Measurements from ENCODE around the gene SLC25A47.

SLC25A47 gene

DNA sequence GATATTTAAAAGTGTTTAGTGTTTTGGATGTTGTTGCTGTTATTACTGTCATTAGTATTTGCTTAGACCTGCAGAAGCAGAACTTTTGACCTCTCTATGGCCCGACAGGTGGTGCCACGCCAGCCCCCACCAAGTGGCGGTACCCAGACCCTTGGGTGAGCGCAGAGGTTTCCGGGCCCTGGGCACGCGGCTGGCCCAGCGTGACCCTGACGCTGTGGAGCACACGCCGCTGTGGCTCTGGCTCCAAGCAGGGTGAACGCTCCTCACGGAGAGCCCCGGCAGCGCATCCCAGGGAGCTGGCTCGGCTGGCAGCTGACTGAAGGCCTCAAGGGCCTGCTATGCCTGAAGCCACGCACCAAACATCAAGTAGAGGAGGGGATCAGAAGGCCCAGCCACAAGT lies 22.6 kb downstream of the SLC25A47 start:
- H3K4me3 ChIP-seq (ENCODE audit: low read depth, low read length) = no peak overlapping the region

DNA sequence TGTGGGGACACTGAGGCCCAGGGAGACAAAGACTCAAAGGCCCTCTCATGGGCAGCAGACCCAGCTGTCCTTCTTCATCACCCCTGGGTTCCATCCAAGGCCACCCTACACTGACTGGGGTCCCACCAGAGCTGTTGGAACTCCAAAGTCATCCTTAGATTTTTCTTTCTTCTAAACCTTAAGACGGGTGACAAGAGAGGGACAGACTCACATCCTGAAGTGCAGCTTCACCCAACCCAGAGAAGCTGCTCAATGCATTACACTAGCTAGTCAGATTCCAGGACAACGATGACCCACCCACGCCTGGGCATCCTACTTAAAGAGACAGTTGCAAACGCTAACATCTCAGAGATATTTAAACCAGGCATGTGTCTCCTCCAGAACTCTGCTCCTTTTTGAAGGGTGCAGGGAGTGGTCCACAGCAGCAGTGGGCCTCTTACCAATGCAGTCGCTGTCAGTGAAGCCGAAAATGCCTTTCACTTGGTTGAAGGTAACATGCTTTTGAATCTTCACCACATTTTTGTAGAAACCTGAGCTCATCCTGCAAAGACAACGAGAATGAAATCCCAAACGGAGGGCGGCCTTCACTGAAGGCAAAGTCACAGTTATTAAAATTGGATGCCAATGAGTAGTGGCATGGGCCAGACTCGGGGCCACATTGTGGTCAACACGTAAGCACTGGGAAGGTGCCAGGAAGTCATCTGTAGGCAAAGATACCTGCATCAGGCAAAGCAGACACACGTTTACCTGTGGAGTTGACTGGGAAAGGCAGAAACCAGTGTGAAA lies 23.4 kb downstream of the SLC25A47 start:
- Histone ChIP-seq H3K4me3 (ENCODE audit: low read depth, low read length) (no peak overlapping the region), H3K36me3 (peaks cover 31% of the 10 kb centered on the region), H3K27me3 (ENCODE audit: insufficient read depth, low read depth, severe bottlenecking) (no peaks in the 10 kb centered on the region), H3K27ac (peak overlapping the region; percentile 38; the same call in 1 of the 2 replicates), H3K9me3 (ENCODE audit: severe bottlenecking) (no peaks in the 10 kb centered on the region)
- TF ChIP-seq, protein P1, sequence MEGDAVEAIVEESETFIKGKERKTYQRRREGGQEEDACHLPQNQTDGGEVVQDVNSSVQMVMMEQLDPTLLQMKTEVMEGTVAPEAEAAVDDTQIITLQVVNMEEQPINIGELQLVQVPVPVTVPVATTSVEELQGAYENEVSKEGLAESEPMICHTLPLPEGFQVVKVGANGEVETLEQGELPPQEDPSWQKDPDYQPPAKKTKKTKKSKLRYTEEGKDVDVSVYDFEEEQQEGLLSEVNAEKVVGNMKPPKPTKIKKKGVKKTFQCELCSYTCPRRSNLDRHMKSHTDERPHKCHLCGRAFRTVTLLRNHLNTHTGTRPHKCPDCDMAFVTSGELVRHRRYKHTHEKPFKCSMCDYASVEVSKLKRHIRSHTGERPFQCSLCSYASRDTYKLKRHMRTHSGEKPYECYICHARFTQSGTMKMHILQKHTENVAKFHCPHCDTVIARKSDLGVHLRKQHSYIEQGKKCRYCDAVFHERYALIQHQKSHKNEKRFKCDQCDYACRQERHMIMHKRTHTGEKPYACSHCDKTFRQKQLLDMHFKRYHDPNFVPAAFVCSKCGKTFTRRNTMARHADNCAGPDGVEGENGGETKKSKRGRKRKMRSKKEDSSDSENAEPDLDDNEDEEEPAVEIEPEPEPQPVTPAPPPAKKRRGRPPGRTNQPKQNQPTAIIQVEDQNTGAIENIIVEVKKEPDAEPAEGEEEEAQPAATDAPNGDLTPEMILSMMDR (IDR thresholded peaks at IDR 0.05; ENCODE audit: low read depth, low read length) = no peak
- DNase-seq = no peak

More for the DNA sequence above, 22.6 kb downstream of the SLC25A47 start:
- Histone ChIP-seq H3K27me3 (ENCODE audit: insufficient read depth, low read depth, severe bottlenecking) (no peaks in the 10 kb centered on the region), H3K9me3 (ENCODE audit: severe bottlenecking) (no peaks in the 10 kb centered on the region), H3K27ac (peak overlapping the region; percentile 75), H3K36me3 (peaks cover 30% of the 10 kb centered on the region)
- no peak for DNase-seq
- TF ChIP-seq, protein P1 (IDR thresholded peaks at IDR 0.05; ENCODE audit: low read depth, low read length) = no peak

DNA sequence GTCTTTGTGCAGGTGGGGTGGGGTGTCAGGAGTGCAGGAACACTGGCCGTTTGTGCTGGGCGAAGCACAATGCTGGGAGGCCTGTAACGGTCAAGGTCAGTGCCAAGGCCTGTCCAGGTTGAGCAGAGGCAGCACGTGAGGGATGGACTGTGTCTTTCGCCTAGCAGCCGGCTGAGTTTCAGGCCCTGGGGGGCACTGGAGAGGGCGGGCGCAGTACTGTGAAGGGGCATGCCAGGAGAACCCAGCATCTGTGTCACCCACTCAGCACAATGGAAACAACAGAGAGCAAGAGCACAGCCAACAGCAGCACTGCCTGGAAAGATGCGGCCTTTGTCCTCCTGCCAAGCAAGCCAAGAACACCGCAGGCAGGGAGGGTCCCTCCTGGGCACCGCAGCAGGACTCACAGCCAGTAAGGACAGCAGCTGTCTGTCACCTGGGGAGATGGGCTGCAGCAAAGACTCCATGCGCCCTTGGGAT lies 25.2 kb downstream of the SLC25A47 start:
- H3K9me3 ChIP-seq (ENCODE audit: severe bottlenecking) = no peaks in the 10 kb centered on the region
- no peak overlapping the region for H3K4me3 ChIP-seq (ENCODE audit: low read depth, low read length)
- TF ChIP-seq, protein P1 (IDR thresholded peaks at IDR 0.05; ENCODE audit: low read depth, low read length) = no peak
- H3K27me3 ChIP-seq (ENCODE audit: insufficient read depth, low read depth, severe bottlenecking) = no peaks in the 10 kb centered on the region
- peaks cover 37% of the 10 kb centered on the region for H3K36me3 ChIP-seq
- no peak overlapping the region for H3K27ac ChIP-seq
- DNase-seq = no peak

DNA sequence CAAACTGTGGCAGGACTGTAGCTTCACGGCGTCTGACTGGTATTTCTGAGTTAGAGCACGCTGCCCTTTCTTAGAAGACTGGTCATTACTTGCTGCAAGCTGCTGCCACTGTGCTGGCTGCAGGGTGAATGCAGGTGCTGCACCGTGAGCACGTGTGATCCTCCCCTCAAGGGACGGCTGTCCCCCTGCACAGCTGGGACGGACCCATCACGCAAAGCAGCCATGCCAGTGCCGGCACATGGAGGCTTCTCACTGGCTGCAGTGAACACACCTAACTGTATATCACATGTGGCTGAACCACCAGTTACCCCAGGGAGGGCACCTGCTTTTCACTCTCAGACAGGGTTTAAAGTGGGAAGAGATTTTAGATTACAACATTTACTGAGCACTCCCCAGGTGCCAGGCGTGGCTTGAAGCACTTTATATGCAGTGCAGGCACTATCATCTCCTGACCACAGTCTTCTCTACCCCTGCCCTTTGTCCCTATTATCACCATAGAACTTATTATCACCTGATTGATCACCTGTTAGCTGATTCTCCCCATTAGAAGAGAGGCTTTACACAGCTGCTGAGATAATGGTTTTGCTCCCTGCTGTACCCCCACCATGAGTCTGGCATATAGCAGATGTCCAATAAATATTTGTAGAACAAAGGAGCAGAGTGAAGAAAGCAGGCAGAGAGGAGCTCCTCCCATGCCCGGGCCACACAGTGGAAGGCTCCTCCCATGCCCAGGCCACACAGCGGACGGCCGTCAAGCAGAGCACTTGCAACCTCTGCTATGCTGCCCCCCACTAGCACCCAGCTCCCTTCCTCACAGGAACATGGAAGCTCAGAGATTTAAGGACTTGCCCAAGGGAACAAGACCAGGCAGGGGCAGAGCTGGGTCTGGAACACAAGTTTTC lies 25.9 kb downstream of the SLC25A47 start:
- no peak overlapping the region for H3K27ac ChIP-seq
- TF ChIP-seq, protein P1 (IDR thresholded peaks at IDR 0.05; ENCODE audit: low read depth, low read length) = no peak
- no peak for DNase-seq
- H3K9me3 ChIP-seq (ENCODE audit: severe bottlenecking) = no peaks in the 10 kb centered on the region
- H3K36me3 ChIP-seq = peaks cover 44% of the 10 kb centered on the region
- no peak overlapping the region for H3K4me3 ChIP-seq (ENCODE audit: low read depth, low read length)
- no peaks in the 10 kb centered on the region for H3K27me3 ChIP-seq (ENCODE audit: insufficient read depth, low read depth, severe bottlenecking)

DNA sequence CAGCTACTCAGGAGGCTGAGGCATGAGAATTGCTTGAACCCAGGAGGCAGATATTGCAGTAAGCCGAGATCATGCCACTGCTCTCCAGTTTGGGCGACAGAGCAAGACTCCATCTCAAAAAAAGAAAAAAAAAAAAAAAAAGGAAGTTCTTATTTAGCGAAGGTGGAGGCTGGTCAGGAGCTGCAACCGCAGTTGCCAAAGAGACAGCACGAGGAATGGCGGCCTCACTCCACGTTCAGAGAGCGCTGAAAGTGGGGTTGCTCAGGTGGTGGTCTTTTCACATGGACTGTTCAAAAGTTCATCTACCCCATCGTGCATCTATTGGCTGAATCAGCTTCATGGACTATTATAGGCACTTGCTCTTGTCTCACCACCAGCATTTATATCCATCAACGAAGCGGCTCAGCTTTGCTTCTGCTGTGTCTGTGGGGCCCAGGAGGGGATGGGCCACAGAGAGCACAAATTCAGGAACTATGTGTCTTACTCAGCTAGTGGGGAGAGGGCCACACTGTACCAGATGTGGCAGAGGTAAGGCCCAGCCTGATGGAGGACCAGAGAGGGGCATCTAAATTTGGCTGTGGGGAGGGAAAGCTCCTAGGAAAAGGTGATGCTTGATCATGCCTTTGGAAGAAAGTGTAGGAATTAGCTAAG lies 27.3 kb downstream of the SLC25A47 start:
- TF ChIP-seq, protein P1 (IDR thresholded peaks at IDR 0.05; ENCODE audit: low read depth, low read length) = no peak
- H3K27me3 ChIP-seq (ENCODE audit: insufficient read depth, low read depth, severe bottlenecking) = no peaks in the 10 kb centered on the region
- H3K27ac ChIP-seq = no peak overlapping the region
- no peak for DNase-seq
- H3K4me3 ChIP-seq (ENCODE audit: low read depth, low read length) = no peak overlapping the region
- H3K36me3 ChIP-seq = peaks cover 52% of the 10 kb centered on the region
- H3K9me3 ChIP-seq (ENCODE audit: severe bottlenecking) = no peaks in the 10 kb centered on the region

Data from WERI-Rb-1 (cell line).